SK-N-SH treated with all-trans-retinoic acid at 6 μM for 48 hours (cell line): ENCODE results near the gene CTSF.

Experiments used
- ATAC-seq: fragments of 200-7000 bp; cut with Tn5 transposase; 3 replicates; pipeline ENCODE4 v1.9.1; 2020; ENCODE audit warnings: mild to moderate bottlenecking, moderate library complexity
- ARNTL ChIP-seq: fragments of 450-650 bp; formaldehyde crosslinking; IDR thresholded peaks from 2 replicates; pipeline ENCODE4 v1.5.0; 2020; ENCODE audit warnings: low read depth, mild to moderate bottlenecking, moderate library complexity, borderline replicate concordance
- CSDC2 ChIP-seq: fragments of 250-450 bp; sonication (Bioruptor Pico); IDR thresholded peaks from 2 replicates; pipeline ENCODE4 v1.5.0; 2020; ENCODE audit warnings: mild to moderate bottlenecking, moderate library complexity
- ESRRG ChIP-seq: fragments of 250-450 bp; sonication (Bioruptor Pico); IDR thresholded peaks from 2 replicates; pipeline ENCODE4 v1.6.1; 2021; ENCODE audit warnings: mild to moderate bottlenecking
- GLIS3 ChIP-seq: fragments of 250-450 bp; sonication (Bioruptor Pico); IDR thresholded peaks from 2 replicates; pipeline ENCODE4 v1.5.0; 2020; ENCODE audit warnings: mild to moderate bottlenecking, moderate library complexity
- ISL1 ChIP-seq: fragments of 250-450 bp; sonication (Bioruptor Pico); IDR thresholded peaks from 2 replicates; pipeline ENCODE4 v2.1.2; 2022; ENCODE audit warnings: mild to moderate bottlenecking, moderate library complexity
- OSR1 ChIP-seq: fragments of 250-450 bp; sonication (Bioruptor Pico); IDR thresholded peaks from 2 replicates; pipeline ENCODE4 v1.8.0; 2022; ENCODE audit warnings: moderate library complexity, mild to moderate bottlenecking, inconsistent platforms
- PATZ1 ChIP-seq: fragments of 250-450 bp; sonication (Bioruptor Pico); IDR thresholded peaks from 2 replicates; pipeline ENCODE4 v1.8.0; 2020; ENCODE audit warnings: mild to moderate bottlenecking, moderate library complexity, borderline replicate concordance
- PPARA ChIP-seq: fragments of 250-450 bp; sonication (Bioruptor Pico); IDR thresholded peaks from 2 replicates; pipeline ENCODE4 v1.5.0; 2020; ENCODE audit warnings: mild to moderate bottlenecking, borderline replicate concordance
- RARB ChIP-seq: fragments of 250-450 bp; sonication (Bioruptor Pico); IDR thresholded peaks from 2 replicates; pipeline ENCODE4 v1.8.0; 2021; ENCODE audit warnings: mild to moderate bottlenecking, moderate library complexity
- SNAI2 ChIP-seq: fragments of 250-450 bp; sonication (Bioruptor Pico); IDR thresholded peaks from 2 replicates; pipeline ENCODE4 v1.5.0; 2020; ENCODE audit warnings: mild to moderate bottlenecking, moderate library complexity
- TCF4 ChIP-seq: fragments of 250-450 bp; sonication (Bioruptor Pico); IDR thresholded peaks from 2 replicates; pipeline ENCODE4 v1.8.0; 2021; ENCODE audit warnings: mild to moderate bottlenecking, moderate library complexity, borderline replicate concordance
- TOX ChIP-seq: fragments of 250-450 bp; sonication (Bioruptor Pico); IDR thresholded peaks from 2 replicates; pipeline ENCODE4 v1.8.0; 2021; ENCODE audit warnings: mild to moderate bottlenecking, moderate library complexity, borderline replicate concordance
- ZC3H10 ChIP-seq: fragments of 250-450 bp; sonication (Bioruptor Pico); IDR thresholded peaks from 2 replicates; pipeline ENCODE4 v1.5.1; 2021; ENCODE audit warnings: mild to moderate bottlenecking, moderate library complexity
- ZFP3 ChIP-seq: fragments of 250-450 bp; sonication (Bioruptor Pico); IDR thresholded peaks from 2 replicates; pipeline ENCODE4 v1.5.0; 2020; ENCODE audit warnings: mild to moderate bottlenecking, moderate library complexity
- ZFP30 ChIP-seq: fragments of 450-650 bp; formaldehyde crosslinking; IDR thresholded peaks from 2 replicates; pipeline ENCODE4 v1.5.0; 2022; ENCODE audit warnings: mild to moderate bottlenecking, moderate library complexity
- ZNF565 ChIP-seq: fragments of 450-650 bp; formaldehyde crosslinking; conservative IDR thresholded peaks from 2 replicates; pipeline ENCODE4 v1.5.0; 2020; ENCODE audit warnings: low read depth, mild to moderate bottlenecking, moderate library complexity
- ZNF8 ChIP-seq: fragments of 450-650 bp; formaldehyde crosslinking; IDR thresholded peaks from 2 replicates; pipeline ENCODE4 v1.5.0; 2020; ENCODE audit warnings: mild to moderate bottlenecking, moderate library complexity
- TF ChIP-seq, protein P1 (sequence below): fragments of 250-450 bp; sonication (Bioruptor Pico); IDR thresholded peaks from 2 replicates; pipeline ENCODE4 v1.5.0; 2020; ENCODE audit warnings: mild to moderate bottlenecking, moderate library complexity
- TF ChIP-seq, protein P2 (sequence below): fragments of 250-450 bp; sonication (Bioruptor Pico); IDR thresholded peaks from 2 replicates; pipeline ENCODE4 v1.5.1; 2021; ENCODE audit warnings: mild to moderate bottlenecking, moderate library complexity
- TF ChIP-seq, protein P3 (sequence below): fragments of 250-450 bp; sonication (Bioruptor Pico); IDR thresholded peaks from 2 replicates; pipeline ENCODE4 v1.8.0; 2021; ENCODE audit warnings: low read depth, mild to moderate bottlenecking, moderate library complexity, borderline replicate concordance
- TF ChIP-seq, protein P4 (sequence below): fragments of 250-450 bp; sonication (Bioruptor Pico); IDR thresholded peaks from 2 replicates; pipeline ENCODE4 v1.5.1; 2020; ENCODE audit warnings: low read depth, mild to moderate bottlenecking, moderate library complexity

Gene CTSF

DNA sequence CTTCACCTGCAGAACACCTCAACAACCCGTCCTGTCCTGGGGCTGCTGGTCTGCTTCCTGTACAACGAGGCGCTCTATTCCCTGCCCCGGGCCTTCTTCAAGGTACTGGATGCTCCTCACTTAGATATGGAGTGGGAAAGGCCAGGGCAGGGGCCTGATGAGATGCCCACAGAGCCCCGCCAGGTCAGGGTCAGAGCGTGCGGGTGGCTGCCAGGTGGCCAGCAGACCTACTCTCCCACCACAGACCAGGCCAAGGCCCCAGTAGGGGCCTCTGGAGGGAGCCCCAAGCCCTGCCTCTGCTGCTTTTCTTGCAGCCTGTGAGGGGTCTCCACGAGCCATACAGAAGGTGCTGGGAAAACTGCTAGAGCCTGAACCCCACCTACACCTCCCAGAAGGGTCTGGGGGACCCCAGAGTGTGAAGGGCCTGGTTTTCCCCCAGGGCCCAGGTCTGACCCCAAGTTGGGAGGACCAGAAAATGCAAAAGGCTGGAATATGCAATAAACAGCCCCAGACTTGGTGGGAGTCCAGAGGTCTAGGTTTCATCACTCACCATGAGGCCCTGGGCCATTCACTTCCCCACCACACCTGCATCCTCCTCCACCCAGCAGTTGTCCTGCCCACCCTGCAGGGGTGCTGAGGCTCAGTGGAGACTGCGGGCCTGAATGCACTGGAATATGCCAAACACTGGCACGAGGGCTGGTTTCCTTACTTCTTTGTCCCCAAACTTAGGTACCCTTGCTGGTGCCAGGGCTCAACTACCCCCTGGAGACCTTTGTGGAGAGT is 37.3 kb downstream of the CTSF start:
- ATAC-seq, result no peak
- no peak for TF ChIP-seq ISL1 (CRISPR knock-in tag)
- no peak for TF ChIP-seq CSDC2
- TF ChIP-seq PPARA (CRISPR knock-in tag), result no peak
- no peak for TF ChIP-seq ZNF8 (CRISPR knock-in tag)
- TF ChIP-seq PATZ1, result no peak
- TF ChIP-seq, protein P1, sequence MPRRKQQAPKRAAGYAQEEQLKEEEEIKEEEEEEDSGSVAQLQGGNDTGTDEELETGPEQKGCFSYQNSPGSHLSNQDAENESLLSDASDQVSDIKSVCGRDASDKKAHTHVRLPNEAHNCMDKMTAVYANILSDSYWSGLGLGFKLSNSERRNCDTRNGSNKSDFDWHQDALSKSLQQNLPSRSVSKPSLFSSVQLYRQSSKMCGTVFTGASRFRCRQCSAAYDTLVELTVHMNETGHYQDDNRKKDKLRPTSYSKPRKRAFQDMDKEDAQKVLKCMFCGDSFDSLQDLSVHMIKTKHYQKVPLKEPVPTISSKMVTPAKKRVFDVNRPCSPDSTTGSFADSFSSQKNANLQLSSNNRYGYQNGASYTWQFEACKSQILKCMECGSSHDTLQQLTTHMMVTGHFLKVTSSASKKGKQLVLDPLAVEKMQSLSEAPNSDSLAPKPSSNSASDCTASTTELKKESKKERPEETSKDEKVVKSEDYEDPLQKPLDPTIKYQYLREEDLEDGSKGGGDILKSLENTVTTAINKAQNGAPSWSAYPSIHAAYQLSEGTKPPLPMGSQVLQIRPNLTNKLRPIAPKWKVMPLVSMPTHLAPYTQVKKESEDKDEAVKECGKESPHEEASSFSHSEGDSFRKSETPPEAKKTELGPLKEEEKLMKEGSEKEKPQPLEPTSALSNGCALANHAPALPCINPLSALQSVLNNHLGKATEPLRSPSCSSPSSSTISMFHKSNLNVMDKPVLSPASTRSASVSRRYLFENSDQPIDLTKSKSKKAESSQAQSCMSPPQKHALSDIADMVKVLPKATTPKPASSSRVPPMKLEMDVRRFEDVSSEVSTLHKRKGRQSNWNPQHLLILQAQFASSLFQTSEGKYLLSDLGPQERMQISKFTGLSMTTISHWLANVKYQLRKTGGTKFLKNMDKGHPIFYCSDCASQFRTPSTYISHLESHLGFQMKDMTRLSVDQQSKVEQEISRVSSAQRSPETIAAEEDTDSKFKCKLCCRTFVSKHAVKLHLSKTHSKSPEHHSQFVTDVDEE (CRISPR knock-in tag), result no peak
- no peak for TF ChIP-seq ARNTL (CRISPR knock-in tag)
- TF ChIP-seq, protein P2, sequence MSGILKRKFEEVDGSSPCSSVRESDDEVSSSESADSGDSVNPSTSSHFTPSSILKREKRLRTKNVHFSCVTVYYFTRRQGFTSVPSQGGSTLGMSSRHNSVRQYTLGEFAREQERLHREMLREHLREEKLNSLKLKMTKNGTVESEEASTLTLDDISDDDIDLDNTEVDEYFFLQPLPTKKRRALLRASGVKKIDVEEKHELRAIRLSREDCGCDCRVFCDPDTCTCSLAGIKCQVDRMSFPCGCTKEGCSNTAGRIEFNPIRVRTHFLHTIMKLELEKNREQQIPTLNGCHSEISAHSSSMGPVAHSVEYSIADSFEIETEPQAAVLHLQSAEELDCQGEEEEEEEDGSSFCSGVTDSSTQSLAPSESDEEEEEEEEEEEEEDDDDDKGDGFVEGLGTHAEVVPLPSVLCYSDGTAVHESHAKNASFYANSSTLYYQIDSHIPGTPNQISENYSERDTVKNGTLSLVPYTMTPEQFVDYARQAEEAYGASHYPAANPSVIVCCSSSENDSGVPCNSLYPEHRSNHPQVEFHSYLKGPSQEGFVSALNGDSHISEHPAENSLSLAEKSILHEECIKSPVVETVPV (CRISPR knock-in tag), result no peak
- TF ChIP-seq, protein P3, sequence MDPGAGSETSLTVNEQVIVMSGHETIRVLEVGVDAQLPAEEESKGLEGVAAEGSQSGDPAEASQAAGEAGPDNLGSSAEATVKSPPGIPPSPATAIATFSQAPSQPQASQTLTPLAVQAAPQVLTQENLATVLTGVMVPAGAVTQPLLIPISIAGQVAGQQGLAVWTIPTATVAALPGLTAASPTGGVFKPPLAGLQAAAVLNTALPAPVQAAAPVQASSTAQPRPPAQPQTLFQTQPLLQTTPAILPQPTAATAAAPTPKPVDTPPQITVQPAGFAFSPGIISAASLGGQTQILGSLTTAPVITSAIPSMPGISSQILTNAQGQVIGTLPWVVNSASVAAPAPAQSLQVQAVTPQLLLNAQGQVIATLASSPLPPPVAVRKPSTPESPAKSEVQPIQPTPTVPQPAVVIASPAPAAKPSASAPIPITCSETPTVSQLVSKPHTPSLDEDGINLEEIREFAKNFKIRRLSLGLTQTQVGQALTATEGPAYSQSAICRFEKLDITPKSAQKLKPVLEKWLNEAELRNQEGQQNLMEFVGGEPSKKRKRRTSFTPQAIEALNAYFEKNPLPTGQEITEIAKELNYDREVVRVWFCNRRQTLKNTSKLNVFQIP (CRISPR knock-in tag), result no peak
- TF ChIP-seq ZNF565 (CRISPR knock-in tag), result no peak
- TF ChIP-seq TOX (CRISPR knock-in tag), result no peak
- no peak for TF ChIP-seq SNAI2
- TF ChIP-seq ZFP30, result no peak

GRCh38 chr11:66529655-66530054 is 38.8 kb downstream of the CTSF start:
- no peak for ATAC-seq
- TF ChIP-seq ZC3H10 (no peak), RARB (CRISPR knock-in tag) (no peak), TOX (CRISPR knock-in tag) (no peak), OSR1 (CRISPR knock-in tag) (no peak), ESRRG (CRISPR knock-in tag) (no peak), PPARA (CRISPR knock-in tag) (no peak), ZFP3 (no peak), ZNF8 (CRISPR knock-in tag) (no peak), ZFP30 (no peak), PATZ1 (no peak), GLIS3 (CRISPR knock-in tag) (no peak), TCF4 (no peak), CSDC2 (no peak), SNAI2 (no peak), ARNTL (CRISPR knock-in tag) (no peak)
- TF ChIP-seq, protein P4, sequence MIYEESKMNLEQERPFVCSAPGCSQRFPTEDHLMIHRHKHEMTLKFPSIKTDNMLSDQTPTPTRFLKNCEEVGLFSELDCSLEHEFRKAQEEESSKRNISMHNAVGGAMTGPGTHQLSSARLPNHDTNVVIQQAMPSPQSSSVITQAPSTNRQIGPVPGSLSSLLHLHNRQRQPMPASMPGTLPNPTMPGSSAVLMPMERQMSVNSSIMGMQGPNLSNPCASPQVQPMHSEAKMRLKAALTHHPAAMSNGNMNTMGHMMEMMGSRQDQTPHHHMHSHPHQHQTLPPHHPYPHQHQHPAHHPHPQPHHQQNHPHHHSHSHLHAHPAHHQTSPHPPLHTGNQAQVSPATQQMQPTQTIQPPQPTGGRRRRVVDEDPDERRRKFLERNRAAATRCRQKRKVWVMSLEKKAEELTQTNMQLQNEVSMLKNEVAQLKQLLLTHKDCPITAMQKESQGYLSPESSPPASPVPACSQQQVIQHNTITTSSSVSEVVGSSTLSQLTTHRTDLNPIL (CRISPR knock-in tag), result no peak
- TF ChIP-seq, all 23 proteins: peak for 0
